Neuron (in vitro differentiated cells): ENCODE data around the gene RGS10.

Experiments used
- H2AFZ ChIP-seq: one replicate; pipeline ENCODE4 v1.6.1; 2013; ENCODE audit warnings: low read depth, mild to moderate bottlenecking, inconsistent platforms, low read length, moderate library complexity
- H3K27me3 ChIP-seq: one replicate; pipeline ENCODE4 v1.6.1; 2013; ENCODE audit warnings: low read length; ENCODE audit not compliant: insufficient read depth
- H3K36me3 ChIP-seq: one replicate; pipeline ENCODE4 v1.6.1; 2013; ENCODE audit warnings: low read length; ENCODE audit not compliant: insufficient read depth
- H3K4me1 ChIP-seq: one replicate; pipeline ENCODE4 v1.6.1; 2013; ENCODE audit warnings: low read length; ENCODE audit not compliant: insufficient read depth
- H3K4me3 ChIP-seq: 2 replicates; pipeline ENCODE4 v1.5.1; 2013; ENCODE audit warnings: mild to moderate bottlenecking, low read length, moderate library complexity
- H3K9me3 ChIP-seq: one replicate; pipeline ENCODE4 v1.6.1; 2013; ENCODE audit warnings: low read length

RGS10 gene

GRCh38 chr10:119461923-119462322 lies 80.6 kb downstream of the RGS10 start:
- Histone ChIP-seq H3K27me3 (peaks cover 6% of the 10 kb centered on the region), H3K9me3 (no peaks in the 10 kb centered on the region), H3K4me3 (no peak overlapping the region), H3K36me3 (no peaks in the 10 kb centered on the region), H3K4me1 (no peaks in the 10 kb centered on the region), H2AFZ (no peak overlapping the region)

- no peak overlapping the region for H3K4me3 ChIP-seq
- H3K27me3 ChIP-seq = peaks cover 3% of the 10 kb centered on the region
- H2AFZ ChIP-seq = no peak overlapping the region
- H3K4me1 ChIP-seq = no peaks in the 10 kb centered on the region
- H3K36me3 ChIP-seq = no peaks in the 10 kb centered on the region
- H3K9me3 ChIP-seq = no peaks in the 10 kb centered on the region
Observed at GRCh38 chr10:119461380-119461779, 81.1 kb downstream of the RGS10 start.

GRCh38 chr10:119460369-119461195 lies 81.9 kb downstream of the RGS10 start:
- Histone ChIP-seq H2AFZ (no peak overlapping the region), H3K9me3 (no peaks in the 10 kb centered on the region), H3K36me3 (no peaks in the 10 kb centered on the region), H3K27me3 (no peaks in the 10 kb centered on the region), H3K4me1 (no peaks in the 10 kb centered on the region), H3K4me3 (no peak overlapping the region)

GRCh38 chr10:119459681-119460340 lies 82.7 kb downstream of the RGS10 start:
- H3K4me3 ChIP-seq = no peak overlapping the region
- no peaks in the 10 kb centered on the region for H3K27me3 ChIP-seq
- no peaks in the 10 kb centered on the region for H3K36me3 ChIP-seq
- H3K9me3 ChIP-seq = no peaks in the 10 kb centered on the region
- H3K4me1 ChIP-seq = no peaks in the 10 kb centered on the region
- no peak overlapping the region for H2AFZ ChIP-seq

- Histone ChIP-seq H3K36me3 (no peaks in the 10 kb centered on the region), H3K27me3 (no peaks in the 10 kb centered on the region), H3K9me3 (no peaks in the 10 kb centered on the region), H2AFZ (no peak overlapping the region), H3K4me1 (no peaks in the 10 kb centered on the region), H3K4me3 (no peak overlapping the region)
Observed at GRCh38 chr10:119457966-119458766, 84.4 kb downstream of the RGS10 start.

GRCh38 chr10:119456435-119456810 lies 86.1 kb downstream of the RGS10 start:
- Histone ChIP-seq H3K36me3 (no peaks in the 10 kb centered on the region), H3K4me1 (no peaks in the 10 kb centered on the region), H3K4me3 (no peak overlapping the region), H3K27me3 (no peaks in the 10 kb centered on the region), H2AFZ (no peak overlapping the region), H3K9me3 (no peaks in the 10 kb centered on the region)

- H2AFZ ChIP-seq = no peak overlapping the region
Observed at GRCh38 chr10:119455609-119456434, 86.7 kb downstream of the RGS10 start.

GRCh38 chr10:119454990-119455389 lies 87.5 kb downstream of the RGS10 start:
- H3K27me3 ChIP-seq = no peaks in the 10 kb centered on the region
- no peaks in the 10 kb centered on the region for H3K9me3 ChIP-seq

More at GRCh38 chr10:119455609-119456434, 86.7 kb downstream of the RGS10 start:
- H3K27me3 ChIP-seq = no peaks in the 10 kb centered on the region
- no peaks in the 10 kb centered on the region for H3K9me3 ChIP-seq
- H3K36me3 ChIP-seq = no peaks in the 10 kb centered on the region
- no peaks in the 10 kb centered on the region for H3K4me1 ChIP-seq
- H3K4me3 ChIP-seq = no peak overlapping the region

GRCh38 chr10:119454316-119454715 lies 88.2 kb downstream of the RGS10 start:
- H3K4me3 ChIP-seq = no peak overlapping the region

More at GRCh38 chr10:119454990-119455389, 87.5 kb downstream of the RGS10 start:
- Histone ChIP-seq H2AFZ (no peak overlapping the region), H3K4me3 (no peak overlapping the region), H3K36me3 (no peaks in the 10 kb centered on the region), H3K4me1 (no peaks in the 10 kb centered on the region)

GRCh38 chr10:119453313-119453712 lies 89.2 kb downstream of the RGS10 start:
- H2AFZ ChIP-seq = no peak overlapping the region
- no peaks in the 10 kb centered on the region for H3K36me3 ChIP-seq
- H3K27me3 ChIP-seq = no peaks in the 10 kb centered on the region
- H3K4me1 ChIP-seq = no peaks in the 10 kb centered on the region
- no peak overlapping the region for H3K4me3 ChIP-seq
- no peaks in the 10 kb centered on the region for H3K9me3 ChIP-seq

More at GRCh38 chr10:119454316-119454715, 88.2 kb downstream of the RGS10 start:
- Histone ChIP-seq H3K4me1 (no peaks in the 10 kb centered on the region), H3K9me3 (no peaks in the 10 kb centered on the region), H2AFZ (no peak overlapping the region), H3K27me3 (no peaks in the 10 kb centered on the region), H3K36me3 (no peaks in the 10 kb centered on the region)

- H3K27me3 ChIP-seq = no peaks in the 10 kb centered on the region
- no peaks in the 10 kb centered on the region for H3K36me3 ChIP-seq
- H2AFZ ChIP-seq = no peak overlapping the region
- H3K4me1 ChIP-seq = no peaks in the 10 kb centered on the region
- H3K9me3 ChIP-seq = no peaks in the 10 kb centered on the region
- no peak overlapping the region for H3K4me3 ChIP-seq
Observed at GRCh38 chr10:119452396-119452795, 90.1 kb downstream of the RGS10 start.

- Histone ChIP-seq H3K4me1 (no peaks in the 10 kb centered on the region), H2AFZ (no peak overlapping the region), H3K4me3 (no peak overlapping the region), H3K36me3 (no peaks in the 10 kb centered on the region), H3K9me3 (no peaks in the 10 kb centered on the region), H3K27me3 (no peaks in the 10 kb centered on the region)
Observed at GRCh38 chr10:119451300-119451896, 91.1 kb downstream of the RGS10 start.
